GM20000 (cell line): ENCODE results near the gene SELENOO.
A peak's percentile ranks its signal among the peaks of the same experiment; 100 is the strongest.

ENCODE experiments used
- DNase-seq: peaks from one replicate; pipeline ENCODE4 v3.0.0; 2012; ENCODE audit warnings: low spot score
- TF ChIP-seq, protein P1 (sequence below): IDR thresholded peaks from 2 replicates; pipeline ENCODE4 v1.5.1; 2012; ENCODE audit warnings: mild to moderate bottlenecking, control low read depth; ENCODE audit errors: extremely low read depth, missing control alignments

Gene SELENOO

DNA sequence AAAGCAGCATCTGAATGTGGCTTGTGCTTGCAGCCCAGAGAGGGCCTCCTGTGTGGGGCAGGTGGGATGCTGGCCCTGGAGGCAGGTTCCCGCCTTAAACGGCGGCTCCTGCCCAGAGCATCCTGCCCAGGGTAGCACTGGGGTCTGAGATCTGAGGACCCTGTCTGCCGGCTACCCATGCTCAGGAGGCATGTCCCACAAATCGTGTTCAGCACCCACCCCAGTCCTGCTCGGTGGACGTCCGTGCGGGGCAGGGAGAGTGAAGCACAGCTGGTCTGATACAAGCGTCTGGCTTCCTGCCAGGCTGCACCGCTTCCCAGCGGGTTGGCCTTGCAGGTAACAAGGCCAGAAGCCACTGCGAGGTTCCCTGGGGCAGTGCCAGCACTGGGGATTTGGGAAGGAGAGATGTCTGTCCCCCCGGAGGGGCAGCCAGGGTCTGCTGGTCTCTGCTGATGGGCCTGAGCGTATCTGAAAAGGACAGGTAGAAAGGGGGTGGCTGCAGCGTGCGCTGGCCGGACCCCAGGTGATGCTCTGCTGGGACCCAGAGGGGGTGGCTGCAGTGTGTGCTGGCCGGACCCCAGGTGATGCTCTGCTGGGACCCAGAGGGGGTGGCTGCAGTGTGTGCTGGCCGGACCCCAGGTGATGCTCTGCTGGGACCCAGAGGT lies 11.5 kb upstream of the SELENOO start:
- TF ChIP-seq, protein P1, sequence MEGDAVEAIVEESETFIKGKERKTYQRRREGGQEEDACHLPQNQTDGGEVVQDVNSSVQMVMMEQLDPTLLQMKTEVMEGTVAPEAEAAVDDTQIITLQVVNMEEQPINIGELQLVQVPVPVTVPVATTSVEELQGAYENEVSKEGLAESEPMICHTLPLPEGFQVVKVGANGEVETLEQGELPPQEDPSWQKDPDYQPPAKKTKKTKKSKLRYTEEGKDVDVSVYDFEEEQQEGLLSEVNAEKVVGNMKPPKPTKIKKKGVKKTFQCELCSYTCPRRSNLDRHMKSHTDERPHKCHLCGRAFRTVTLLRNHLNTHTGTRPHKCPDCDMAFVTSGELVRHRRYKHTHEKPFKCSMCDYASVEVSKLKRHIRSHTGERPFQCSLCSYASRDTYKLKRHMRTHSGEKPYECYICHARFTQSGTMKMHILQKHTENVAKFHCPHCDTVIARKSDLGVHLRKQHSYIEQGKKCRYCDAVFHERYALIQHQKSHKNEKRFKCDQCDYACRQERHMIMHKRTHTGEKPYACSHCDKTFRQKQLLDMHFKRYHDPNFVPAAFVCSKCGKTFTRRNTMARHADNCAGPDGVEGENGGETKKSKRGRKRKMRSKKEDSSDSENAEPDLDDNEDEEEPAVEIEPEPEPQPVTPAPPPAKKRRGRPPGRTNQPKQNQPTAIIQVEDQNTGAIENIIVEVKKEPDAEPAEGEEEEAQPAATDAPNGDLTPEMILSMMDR = no peak
- DNase-seq = no peak

DNA sequence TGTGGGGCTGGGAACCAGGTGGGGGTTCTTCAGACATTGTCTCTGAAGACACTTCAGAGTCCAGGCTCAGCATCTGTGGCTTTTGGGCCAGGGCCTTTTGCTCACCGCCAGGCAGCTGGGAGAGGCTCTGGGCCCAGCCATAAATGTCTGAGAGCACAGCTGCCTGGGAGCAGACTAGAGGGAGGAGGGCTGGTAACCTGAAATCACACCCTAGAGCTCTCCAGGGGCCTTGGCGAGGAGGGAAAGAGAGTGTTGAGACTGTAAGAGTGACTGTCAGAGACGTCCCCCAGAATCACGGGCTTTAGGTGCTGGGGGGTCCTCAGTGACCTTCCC lies 11.0 kb upstream of the SELENOO start:
- no peak for DNase-seq
- TF ChIP-seq, protein P1 = no peak

DNA sequence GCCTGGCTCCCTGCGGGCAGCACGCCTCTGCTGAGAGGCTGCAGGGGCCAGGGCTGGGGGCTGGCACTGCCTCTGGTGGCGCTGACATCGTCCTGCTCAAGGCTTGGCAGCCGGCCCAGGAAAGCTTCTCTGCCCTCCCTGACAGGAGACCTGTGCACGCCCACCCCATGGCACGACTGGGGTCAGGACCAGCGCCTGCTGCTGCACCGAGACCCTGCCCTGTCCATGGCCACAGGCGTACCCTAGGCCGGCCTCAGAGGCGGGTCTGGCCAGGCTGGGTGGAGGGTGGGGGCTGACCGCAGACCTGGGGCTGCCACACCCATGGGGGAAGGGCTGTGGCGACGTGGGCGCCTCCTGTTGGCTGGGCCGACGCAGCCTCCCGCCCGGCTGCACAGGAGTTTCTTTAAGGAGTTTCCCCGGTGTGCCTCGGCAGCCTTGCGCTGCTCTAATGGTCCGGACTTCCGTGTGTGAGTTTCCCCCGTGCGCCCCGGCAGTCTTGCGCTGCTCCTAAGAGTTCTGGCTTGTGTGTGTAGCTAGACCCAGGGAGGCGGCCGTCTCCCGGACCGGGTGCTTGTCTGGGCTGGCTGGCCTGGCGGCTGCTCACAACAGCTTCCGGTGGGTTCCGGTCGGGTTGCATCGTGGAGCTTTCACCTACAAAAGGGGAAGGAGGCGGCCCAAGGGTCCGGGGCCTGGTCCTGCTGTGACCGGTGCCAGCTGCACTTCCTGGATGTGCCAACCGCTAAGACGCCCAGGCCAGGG lies 10.4 kb upstream of the SELENOO start:
- TF ChIP-seq, protein P1 = peak; percentile 24
- DNase-seq = peak; percentile 90

DNA sequence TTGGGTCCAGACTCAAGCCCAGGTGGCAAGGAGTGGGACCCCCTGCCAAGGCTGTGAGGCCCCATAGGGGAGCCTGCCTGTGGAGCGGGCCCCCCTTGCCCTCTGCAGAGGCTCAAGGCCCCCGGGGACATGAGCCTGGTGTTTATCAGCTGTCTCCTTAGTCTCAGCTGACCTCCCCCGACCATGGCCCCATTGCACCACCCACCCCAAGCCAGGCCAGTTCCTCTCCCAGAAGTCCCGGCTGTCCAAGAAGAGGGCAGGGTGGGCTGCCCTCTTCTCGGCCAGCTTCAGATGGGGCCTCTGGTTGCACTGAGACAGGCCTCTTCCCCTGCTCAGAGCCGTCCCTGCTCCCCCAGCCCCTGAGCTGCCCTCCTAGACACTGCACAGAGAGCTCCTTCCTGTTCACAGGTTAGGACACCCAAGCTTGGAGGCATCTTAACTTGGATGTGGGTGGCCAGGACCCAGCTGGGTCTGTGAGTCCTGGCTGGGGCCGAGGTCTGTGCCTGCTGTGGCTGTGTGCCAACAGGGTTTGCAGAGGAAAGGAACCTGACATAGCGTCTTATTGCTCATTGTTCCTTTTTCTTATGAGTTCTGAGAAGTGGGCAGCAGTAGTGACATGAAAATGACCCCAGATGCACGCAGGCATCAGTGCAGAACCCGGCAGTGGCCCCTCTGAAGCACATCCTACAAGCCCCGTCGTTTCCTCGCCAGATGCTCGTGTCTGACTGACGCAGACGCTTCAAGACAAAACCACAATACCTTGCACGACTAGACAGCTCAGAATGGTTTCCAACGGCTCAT lies 9.7 kb upstream of the SELENOO start:
- DNase-seq = peak; percentile 86
- TF ChIP-seq, protein P1 = no peak

DNA sequence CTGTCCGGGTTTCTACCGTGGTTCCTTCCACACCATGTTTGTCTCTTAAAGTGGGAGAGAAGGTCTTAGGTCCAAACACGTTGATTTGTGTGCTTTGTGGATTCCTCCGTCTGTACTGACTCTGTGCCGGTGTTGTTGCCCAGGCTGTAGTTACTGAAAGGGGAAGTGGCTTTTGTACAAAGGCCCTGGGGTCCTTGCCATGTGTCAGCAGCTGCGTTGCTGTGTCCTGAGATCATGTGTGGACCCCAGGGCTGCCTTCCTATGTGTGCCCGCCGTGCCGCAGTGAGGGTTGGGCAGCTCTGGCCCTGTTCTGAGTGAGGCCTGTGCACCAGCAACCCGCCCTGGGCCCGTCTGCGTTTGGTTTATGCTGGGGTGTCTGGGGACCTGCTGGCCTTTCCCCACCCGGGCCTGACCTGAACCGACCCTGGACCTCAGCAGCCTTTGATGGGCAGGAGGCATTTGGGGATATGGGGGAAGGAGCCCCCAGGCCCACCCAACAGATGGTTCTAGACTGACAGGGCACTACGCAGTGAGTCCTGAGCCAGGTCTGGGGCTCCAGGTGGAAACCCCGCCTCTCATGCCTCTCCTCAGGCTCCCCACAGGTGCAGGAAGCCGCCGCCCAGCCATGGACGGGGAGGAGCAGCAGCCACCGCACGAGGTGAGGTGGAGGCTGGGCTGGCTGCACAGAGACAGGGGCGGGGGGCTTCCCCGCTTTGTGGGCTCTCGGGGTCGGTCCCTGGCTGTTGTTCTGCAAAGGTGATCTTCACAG lies 8.2 kb upstream of the SELENOO start:
- peak; percentile 52 for DNase-seq
- TF ChIP-seq, protein P1 = no peak

DNA sequence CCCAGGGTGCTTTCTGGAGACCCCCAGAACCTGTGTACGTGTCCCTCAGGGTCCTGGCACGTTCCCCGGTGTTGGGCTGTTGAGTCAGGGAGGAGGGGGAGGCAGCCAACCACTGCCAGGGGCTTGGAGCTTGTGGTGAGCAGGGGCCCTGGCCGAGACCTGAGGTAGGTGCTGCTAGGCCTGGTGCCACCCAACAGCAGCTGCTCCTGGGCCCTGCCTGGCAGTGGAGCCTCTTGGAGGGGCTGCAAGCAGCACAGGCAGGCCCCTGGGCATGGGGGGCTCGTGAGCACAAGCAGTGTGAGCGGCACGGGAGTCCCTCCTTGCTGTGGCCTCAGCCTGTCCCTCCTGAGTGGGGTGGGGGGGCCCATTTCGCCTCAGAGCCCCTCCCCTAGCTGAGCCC lies 7.2 kb upstream of the SELENOO start:
- TF ChIP-seq, protein P1 = no peak
- DNase-seq = no peak
